Liver (tissue), 2 donors: ENCODE measurements around the gene SLC19A3.

Source experiments
- FOXA1 ChIP-seq: IDR thresholded peaks from 2 replicates; pipeline ENCODE4 v1.6.1; 2016; ENCODE audit warnings: antibody characterized with exemption
- TF ChIP-seq, protein P1 (sequence below): fragments of 150-350 bp; IDR thresholded peaks from 2 replicates; pipeline ENCODE4 v1.5.1; 2017; ENCODE audit warnings: improper control_type of control experiment, low read depth, low read length; ENCODE audit not compliant: missing input control
- donor health status: healthy.

DNA sequence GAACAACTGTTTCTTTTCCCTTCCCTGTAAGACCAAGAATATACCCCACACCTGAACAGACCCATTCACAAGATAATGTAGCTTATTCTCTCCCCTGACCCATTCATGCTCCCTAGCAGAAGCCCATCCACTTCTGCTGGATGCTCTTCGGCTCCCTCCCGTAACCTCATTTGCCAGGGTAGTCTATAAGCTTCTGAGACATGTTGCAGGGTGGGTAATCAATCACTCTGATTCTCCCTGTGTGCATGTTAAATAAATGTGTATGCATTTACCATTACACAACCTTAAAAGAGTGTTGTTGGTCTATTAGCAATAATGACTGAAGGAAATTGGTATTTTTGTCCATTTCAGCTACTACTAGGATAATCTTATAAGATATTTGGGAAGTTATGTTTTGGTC is 1.3 kb downstream of the SLC19A3 start:
- TF ChIP-seq, protein P1, sequence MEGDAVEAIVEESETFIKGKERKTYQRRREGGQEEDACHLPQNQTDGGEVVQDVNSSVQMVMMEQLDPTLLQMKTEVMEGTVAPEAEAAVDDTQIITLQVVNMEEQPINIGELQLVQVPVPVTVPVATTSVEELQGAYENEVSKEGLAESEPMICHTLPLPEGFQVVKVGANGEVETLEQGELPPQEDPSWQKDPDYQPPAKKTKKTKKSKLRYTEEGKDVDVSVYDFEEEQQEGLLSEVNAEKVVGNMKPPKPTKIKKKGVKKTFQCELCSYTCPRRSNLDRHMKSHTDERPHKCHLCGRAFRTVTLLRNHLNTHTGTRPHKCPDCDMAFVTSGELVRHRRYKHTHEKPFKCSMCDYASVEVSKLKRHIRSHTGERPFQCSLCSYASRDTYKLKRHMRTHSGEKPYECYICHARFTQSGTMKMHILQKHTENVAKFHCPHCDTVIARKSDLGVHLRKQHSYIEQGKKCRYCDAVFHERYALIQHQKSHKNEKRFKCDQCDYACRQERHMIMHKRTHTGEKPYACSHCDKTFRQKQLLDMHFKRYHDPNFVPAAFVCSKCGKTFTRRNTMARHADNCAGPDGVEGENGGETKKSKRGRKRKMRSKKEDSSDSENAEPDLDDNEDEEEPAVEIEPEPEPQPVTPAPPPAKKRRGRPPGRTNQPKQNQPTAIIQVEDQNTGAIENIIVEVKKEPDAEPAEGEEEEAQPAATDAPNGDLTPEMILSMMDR = no peak
- no peak for TF ChIP-seq FOXA1
